GM12878 (cell line): Measurements from ENCODE around the gene PYM1. TPM values are rescaled to one million over a fixed set of nuclear protein-coding genes. Genes with fewer than 3 reads are reported as not detected.

Source experiments
- ATAC-seq: fragments of 200-7000 bp; cut with Tn5 transposase; 3 replicates; pipeline ENCODE4 v1.9.1; 2020; ENCODE audit warnings: mild to moderate bottlenecking, moderate library complexity
- BruUV-seq: library from RNA; stranded (reverse); fragments of 400-500 nt; replicated peaks from 2 replicates; lab custom pipeline; 2021; lab: Mats Ljungman, UMichigan
- CTCF ChIA-PET: fragments of 300-600 bp; sonication (Branson Sonifier 250); formaldehyde crosslinking; extraction: SDS; loops from one replicate; lab custom pipeline; 2021; ENCODE audit warnings: inconsistent platforms; lab: Yijun Ruan, JAX
- POLR2A ChIA-PET: fragments of 350-600 bp; formaldehyde crosslinking; extraction: SDS; loops from one replicate; lab custom pipeline; 2021; ENCODE audit warnings: inconsistent platforms; lab: Charles Lee
- RAD21 ChIA-PET: fragments of 300-600 bp; sonication (Branson Sonifier 250); formaldehyde crosslinking; loops from one replicate; lab custom pipeline; 2023; ENCODE audit warnings: antibody characterized with exemption; ENCODE audit not compliant: unreplicated experiment; lab: Charles Lee
- SMC1A ChIA-PET: fragments of 300-600 bp; sonication (Branson Sonifier 250); formaldehyde crosslinking; loops from one replicate; lab custom pipeline; 2023; ENCODE audit not compliant: unreplicated experiment, uncharacterized antibody; lab: Charles Lee
- DNase-seq: peaks from one replicate; pipeline ENCODE4 v3.0.0-alpha.2; 2011; ENCODE audit warnings: low read depth, low spot score
- FAIRE-seq: peaks from 3 replicates; lab custom pipeline; 2011; peaks lifted over from hg19 to GRCh38; lab: Jason Lieb, UNC
- H2AFZ ChIP-seq: 2 replicates; pipeline ENCODE4 v1.6.0; 2011; ENCODE audit warnings: low read depth, low read length, control low read depth; ENCODE audit not compliant: control insufficient read depth
- H3K27ac ChIP-seq: 2 replicates; pipeline ENCODE4 v1.5.1; 2011; ENCODE audit warnings: control low read depth; ENCODE audit not compliant: control insufficient read depth, insufficient read depth
- H3K27me3 ChIP-seq, 2 experiments: replicated peaks in 1 of 2; 2 replicates each; pipeline versions ENCODE4 v1.6.0 to v1.6.1; 2011; ENCODE audit warnings: low read length in 1 of 2; ENCODE audit not compliant: control insufficient read depth in 2 of 2, insufficient read depth in 2 of 2
- H3K36me3 ChIP-seq, 2 experiments: 2 replicates each; pipeline ENCODE4 v1.5.1; 2011; ENCODE audit warnings: low read length in 1 of 2; ENCODE audit not compliant: control insufficient read depth in 2 of 2, insufficient read depth in 2 of 2
- H3K4me1 ChIP-seq: 2 replicates; pipeline ENCODE4 v1.6.1; 2011; ENCODE audit warnings: mild to moderate bottlenecking, low read length, moderate library complexity, mixed read lengths; ENCODE audit not compliant: control insufficient read depth, insufficient read depth
- H3K4me2 ChIP-seq: 2 replicates; pipeline ENCODE4 v1.6.0; 2011; ENCODE audit warnings: control low read depth; ENCODE audit not compliant: control insufficient read depth, insufficient read depth
- H3K4me3 ChIP-seq: fragments of 200-600 bp; sonication (generic); 2 replicates; pipeline ENCODE4 v1.5.1; 2016
- H3K79me2 ChIP-seq: 2 replicates; pipeline ENCODE4 v1.6.0; 2011; ENCODE audit warnings: low read length; ENCODE audit not compliant: control insufficient read depth, insufficient read depth
- H3K9ac ChIP-seq: 2 replicates; pipeline ENCODE4 v1.8.0; 2011; ENCODE audit warnings: low read length, control low read depth, mixed read lengths; ENCODE audit not compliant: control insufficient read depth, insufficient read depth
- H3K9me3 ChIP-seq: replicated peaks from 3 replicates; pipeline ENCODE4 v1.5.1; 2011; ENCODE audit warnings: mild to moderate bottlenecking, low read length; ENCODE audit not compliant: control insufficient read depth, insufficient read depth
- H4K20me1 ChIP-seq: 2 replicates; pipeline ENCODE4 v1.6.0; 2011; ENCODE audit not compliant: control insufficient read depth, insufficient read depth
- ASH2L ChIP-seq: fragments of 300-600, 200-600 bp; sonication (generic); IDR thresholded peaks from 2 replicates; pipeline ENCODE4 v1.6.1; 2017; ENCODE audit warnings: low read depth, mild to moderate bottlenecking, borderline replicate concordance
- CBX3 ChIP-seq: fragments of 200-600 bp; sonication (generic); IDR thresholded peaks from 2 replicates; pipeline ENCODE4 v1.6.1; 2016; ENCODE audit warnings: low read depth, borderline replicate concordance
- CHD2 ChIP-seq: IDR thresholded peaks from 2 replicates; pipeline ENCODE4 v1.6.1; 2011; ENCODE audit warnings: low read depth, low read length, improper control_type of control experiment, borderline replicate concordance
- CTCF ChIP-seq, 3 experiments: IDR thresholded peaks in 2 of 3; conservative IDR thresholded peaks in 1 of 3; 2 replicates each; pipeline ENCODE4 v1.5.1; 2011; ENCODE audit warnings: low read depth in 3 of 3, low read length in 3 of 3, mild to moderate bottlenecking in 3 of 3, control low read depth in 2 of 3, moderate library complexity in 2 of 3, inconsistent platforms in 1 of 3, mixed read lengths in 1 of 3; ENCODE audit not compliant: control insufficient read depth in 2 of 3, insufficient read depth in 1 of 3; ENCODE audit errors: extremely low read depth in 1 of 3
- NBN ChIP-seq: fragments of 450-650 bp; IDR thresholded peaks from 2 replicates; pipeline ENCODE4 v1.6.1; 2016
- NKRF ChIP-seq: fragments of 450-650 bp; conservative IDR thresholded peaks from 2 replicates; pipeline ENCODE4 v1.6.1; 2017; ENCODE audit warnings: mild to moderate bottlenecking, moderate library complexity
- PAX8 ChIP-seq: fragments of 450-650 bp; IDR thresholded peaks from 2 replicates; pipeline ENCODE4 v1.6.1; 2017; ENCODE audit warnings: mild to moderate bottlenecking, moderate library complexity
- PML ChIP-seq: IDR thresholded peaks from 2 replicates; pipeline ENCODE4 v1.6.1; 2012; ENCODE audit warnings: low read length, inconsistent platforms
- POLR2AphosphoS2 ChIP-seq: IDR thresholded peaks from 2 replicates; pipeline ENCODE4 v1.6.1; 2011; ENCODE audit warnings: low read depth, mild to moderate bottlenecking, low read length, improper control_type of control experiment, moderate library complexity
- REST ChIP-seq: IDR thresholded peaks from 2 replicates; pipeline ENCODE4 v1.6.1; 2012; ENCODE audit warnings: mild to moderate bottlenecking, low read depth, low read length
- ZBED1 ChIP-seq: IDR thresholded peaks from 2 replicates; pipeline ENCODE4 v1.6.1; 2016; ENCODE audit warnings: borderline replicate concordance
- ZNF622 ChIP-seq: fragments of 450-650 bp; IDR thresholded peaks from 2 replicates; pipeline ENCODE4 v1.6.1; 2017; ENCODE audit warnings: mild to moderate bottlenecking, inconsistent platforms
- WGBS: methylation state at CpG from one replicate; pipeline ENCODE4 v1.1.6; 2016; ENCODE audit warnings: low lambda C conversion rate; ENCODE audit not compliant: insufficient replicate concordance, insufficient coverage; ENCODE audit errors: missing lambda C conversion rate; 5-methylcytosine and 5-hydroxymethylcytosine counted together
- in situ Hi-C: fragments of 300-500 bp; cut with MboI; formaldehyde crosslinking; loops from 9 replicates; pipeline ENCODE4 v1.14.3; 2018; ENCODE audit warnings: mixed read lengths
- intact Hi-C: fragments of 100-400 bp; cut with micrococcal nuclease; formaldehyde crosslinking; loops from one replicate; pipeline ENCODE4 v1.14.2; 2022; ENCODE audit not compliant: unreplicated experiment
- polyA plus RNA-seq, 11 experiments: library from polyadenylated mRNA; depleted of rRNA in 4 of 11; unstranded in 6 of 11; stranded (reverse) in 5 of 11; fragments of >200 nt; fragmentation: Nextera tagmentation in 4 of 11; fragmentation: Illumina TruSeq in 1 of 11; extraction: Ambion mirVana in 4 of 11; extraction: Trizol in 1 of 11; gene quantifications; 1 replicate in 1 of 11; 2 replicates in 10 of 11; pipeline versions ENCODE4 v1.2.1 to v1.2.3, GENCODE V29; 2011 to 2016; ENCODE audit warnings: inconsistent platforms in 2 of 11, missing spikeins in 2 of 11, low read depth in 1 of 11
- total RNA-seq, 4 experiments: library from RNA; depleted of rRNA in 3 of 4; stranded (reverse); fragments of >200 nt in 3 of 4; fragmentation: Illumina TruSeq in 1 of 4; extraction: Trizol in 1 of 4; gene quantifications; 2 replicates each; pipeline versions ENCODE4 v1.2.1 to v1.2.3, GENCODE V29; 2013 to 2021
- TF ChIP-seq, protein P1 (sequence below): fragments of 450-650 bp; IDR thresholded peaks from 2 replicates; pipeline ENCODE4 v1.6.1; 2017; ENCODE audit warnings: borderline replicate concordance

PYM1 gene
- total and polyA plus RNA-seq, 10 of the 15 experiments (the other 5 are each of a cell fraction or from before 2014, with no cell fraction given), result 33.9 to 93.4 (median 55.8) TPM

GRCh38 chr12:55963760-55964159 lies 36.1 kb upstream of the PYM1 start (continued):
- TF ChIP-seq CHD2 (no peak), NKRF (no peak)

DNA sequence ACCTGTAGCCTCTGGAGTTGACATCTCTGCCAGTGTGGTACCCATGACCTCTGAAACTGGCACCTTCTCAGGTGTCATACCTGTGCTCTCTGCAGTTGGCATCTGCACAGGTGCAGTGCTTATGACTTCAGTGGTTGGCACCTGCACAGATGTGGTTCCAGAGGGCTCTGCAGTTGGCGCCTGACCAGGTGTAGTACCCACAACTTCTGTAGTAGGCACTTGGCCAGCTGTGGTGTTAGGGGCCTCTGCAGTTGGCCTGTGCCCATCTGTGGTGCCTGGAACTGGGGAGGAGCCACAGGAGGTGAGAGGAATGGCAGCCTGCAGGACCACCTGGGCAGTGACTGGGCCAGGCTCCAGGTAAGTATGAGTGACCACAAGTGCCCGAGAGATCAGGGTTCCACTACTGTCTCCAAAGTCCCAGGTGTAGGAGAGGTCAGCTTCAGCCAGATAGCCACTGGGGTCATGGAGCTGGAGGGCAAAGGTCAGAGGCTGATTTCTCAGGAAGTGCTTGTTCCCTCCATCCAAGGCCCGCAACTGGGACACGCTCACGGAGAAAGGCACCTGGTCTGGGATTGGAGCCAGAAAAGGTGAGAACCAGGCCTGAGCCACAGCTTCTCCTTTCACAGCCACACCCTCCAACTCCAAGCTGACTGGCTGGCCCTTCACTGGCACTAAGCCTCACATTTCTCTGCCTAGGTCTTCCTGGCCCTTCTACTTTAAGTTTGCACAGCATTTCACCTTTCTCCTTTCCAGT lies 29.6 kb upstream of the PYM1 start:
- no peak for ATAC-seq
- Histone ChIP-seq H3K4me3 (no peak overlapping the region), H3K27me3 (no peaks in the 10 kb centered on the region), H3K4me1 (no peaks in the 10 kb centered on the region), H3K4me2 (no peak overlapping the region), H2AFZ (no peak overlapping the region), H3K36me3 (peaks cover 3 to 5% of the 10 kb centered on the region in 2 experiments; a peak in 3 of 4 replicates), H3K9ac (no peak overlapping the region), H4K20me1 (no peaks in the 10 kb centered on the region), H3K27ac (no peak overlapping the region), H3K79me2 (no peaks in the 10 kb centered on the region), H3K9me3 (no peaks in the 10 kb centered on the region)
- ChIA-PET SMC1A (interaction anchor here (1.0 to 1.2 kb wide), 3 partner anchors 11 to 72 kb away, joined by 3 read pairs; no protein-coding TSS in a partner anchor), CTCF (interaction anchor here (0.6 to 1.3 kb wide), 5 partner anchors 17 to 639 kb away, joined by 3 to 4 read pairs (median 3); no protein-coding TSS in a partner anchor), RAD21 (interaction anchor here (0.8 to 0.9 kb wide), 3 partner anchors 17 to 30 kb away, joined by 3 to 5 read pairs (median 4); partner anchors contain the start of gene RAB5B), POLR2A (interaction anchor here (0.6 to 0.7 kb wide), 2 partner anchors 14 to 42 kb away, joined by 3 to 4 read pairs; no protein-coding TSS in a partner anchor)
- WGBS, result 76% methylated on average over 5 of the region's 5 CpGs
- intact Hi-C loops (no loop called here), in situ Hi-C loops (no loop called here)
- no peak for FAIRE-seq
- DNase-seq, result no peak
- BruUV-seq, result no TSS peak
- no peak for TF ChIP-seq POLR2AphosphoS2
- TF ChIP-seq PAX8, result no peak
- TF ChIP-seq NBN, result no peak
- TF ChIP-seq REST, result no peak
- no peak for TF ChIP-seq PML
- TF ChIP-seq ZNF622, result no peak
- no peak for TF ChIP-seq ASH2L
- TF ChIP-seq CTCF (IDR thresholded peaks at IDR 0.05 in 2 of 3, conservative IDR thresholded peaks at IDR 0.05 in 1 of 3; ENCODE audit: control insufficient read depth in 2 of 3, extremely low read depth in 1 of 3, insufficient read depth in 1 of 3, low read depth in 3 of 3, low read length in 3 of 3), result no peak
- TF ChIP-seq, protein P1, sequence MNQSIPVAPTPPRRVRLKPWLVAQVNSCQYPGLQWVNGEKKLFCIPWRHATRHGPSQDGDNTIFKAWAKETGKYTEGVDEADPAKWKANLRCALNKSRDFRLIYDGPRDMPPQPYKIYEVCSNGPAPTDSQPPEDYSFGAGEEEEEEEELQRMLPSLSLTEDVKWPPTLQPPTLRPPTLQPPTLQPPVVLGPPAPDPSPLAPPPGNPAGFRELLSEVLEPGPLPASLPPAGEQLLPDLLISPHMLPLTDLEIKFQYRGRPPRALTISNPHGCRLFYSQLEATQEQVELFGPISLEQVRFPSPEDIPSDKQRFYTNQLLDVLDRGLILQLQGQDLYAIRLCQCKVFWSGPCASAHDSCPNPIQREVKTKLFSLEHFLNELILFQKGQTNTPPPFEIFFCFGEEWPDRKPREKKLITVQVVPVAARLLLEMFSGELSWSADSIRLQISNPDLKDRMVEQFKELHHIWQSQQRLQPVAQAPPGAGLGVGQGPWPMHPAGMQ, result no peak
- TF ChIP-seq CBX3, result no peak
- no peak for TF ChIP-seq ZBED1
